B cell (primary cell): ENCODE measurements around the gene RGS2. TPM values are rescaled to one million over a fixed set of nuclear protein-coding genes. Genes with fewer than 3 reads are reported as not detected.

ENCODE experiments used
- ATAC-seq: fragments of 200-7000 bp; cut with Tn5 transposase; one replicate; pipeline ENCODE4 v1.10.0; 2021; ENCODE audit warnings: low read depth, mild to moderate bottlenecking, moderate number of reproducible peaks, moderate library complexity
- CTCF ChIA-PET: fragments of 350-600 bp; sonication (Branson Sonifier 250); formaldehyde crosslinking; loops from one replicate; lab custom pipeline; 2021; ENCODE audit warnings: antibody characterized with exemption, inconsistent platforms; lab: Charles Lee
- POLR2A ChIA-PET: fragments of 350-600 bp; sonication (Branson Sonifier 250); formaldehyde crosslinking; loops from one replicate; lab custom pipeline; 2021; ENCODE audit warnings: antibody characterized with exemption; lab: Charles Lee
- DNase-seq: peaks from one replicate; pipeline ENCODE4 v3.0.0; 2013
- H2AFZ ChIP-seq: 2 replicates; pipeline ENCODE4 v1.6.1; 2012; ENCODE audit warnings: mild to moderate bottlenecking, low read depth, low read length; ENCODE audit not compliant: insufficient read depth, poor library complexity, severe bottlenecking
- H3K27ac ChIP-seq, 2 donors: 1 replicate in 1 of 2; 2 replicates in 1 of 2; pipeline ENCODE4 v1.5.1; 2012 to 2013; ENCODE audit warnings: low read length in 2 of 2, mild to moderate bottlenecking in 2 of 2, moderate library complexity in 1 of 2
- H3K27me3 ChIP-seq, 4 experiments: fragments of 200-600 bp in 1 of 4; sonication (generic) in 1 of 4; replicated peaks in 1 of 4; 1 replicate in 2 of 4; 2 replicates in 2 of 4; pipeline versions ENCODE4 v1.6.1 to v1.7.0; 2013 to 2016; ENCODE audit warnings: low read length in 3 of 4, mild to moderate bottlenecking in 2 of 4, mixed read lengths in 1 of 4, moderate library complexity in 1 of 4; ENCODE audit not compliant: insufficient read depth in 4 of 4, control insufficient read depth in 3 of 4; ENCODE audit errors: control extremely low read depth in 1 of 4
- H3K36me3 ChIP-seq, 2 experiments: replicated peaks in 1 of 2; 1 replicate in 1 of 2; 2 replicates in 1 of 2; pipeline versions ENCODE4 v1.6.1 to v1.7.1; 2013; ENCODE audit warnings: low read length in 1 of 2; ENCODE audit not compliant: insufficient read depth in 2 of 2, control insufficient read depth in 1 of 2; ENCODE audit errors: control extremely low read depth in 1 of 2, extremely low read depth in 1 of 2
- H3K4me1 ChIP-seq, 2 donors: fragments of 200-600 bp in 1 of 2; sonication (generic) in 1 of 2; 1 replicate in 1 of 2; 2 replicates in 1 of 2; pipeline versions ENCODE4 v1.5.1 to v1.6.1; 2013 to 2017; ENCODE audit warnings: low read length in 2 of 2; ENCODE audit not compliant: control insufficient read depth in 2 of 2, insufficient read depth in 2 of 2
- H3K4me2 ChIP-seq: replicated peaks from 2 replicates; pipeline ENCODE3; 2012; ENCODE audit warnings: mild to moderate bottlenecking, low read depth, low read length; ENCODE audit not compliant: poor library complexity, severe bottlenecking
- H3K4me3 ChIP-seq, 5 experiments: fragments of 200-600 bp in 1 of 5; sonication (generic) in 1 of 5; 1 replicate in 3 of 5; 2 replicates in 2 of 5; pipeline versions ENCODE4 v1.5.1 to v1.7.0; 2011 to 2016; ENCODE audit warnings: low read length in 4 of 5, mild to moderate bottlenecking in 4 of 5, low read depth in 2 of 5, control low read depth in 1 of 5, moderate library complexity in 1 of 5; ENCODE audit not compliant: insufficient read depth in 1 of 5; ENCODE audit errors: control extremely low read depth in 1 of 5, extremely low read depth in 1 of 5
- H3K79me2 ChIP-seq: fragments of 200-600 bp; sonication (generic); one replicate; pipeline ENCODE4 v1.6.0; 2016; ENCODE audit warnings: low read length; ENCODE audit not compliant: control insufficient read depth, insufficient read depth
- H3K9ac ChIP-seq: fragments of 200-600 bp; sonication (generic); 2 replicates; pipeline ENCODE4 v1.6.1; 2017; ENCODE audit warnings: mild to moderate bottlenecking, low read length, moderate library complexity
- H3K9me3 ChIP-seq, 3 donors: one replicate each; pipeline versions ENCODE4 v1.6.1 to v1.7.1; 2013; ENCODE audit warnings: low read length in 2 of 3; ENCODE audit not compliant: control insufficient read depth in 2 of 3, insufficient read depth in 1 of 3; ENCODE audit errors: control extremely low read depth in 1 of 3
- H4K20me1 ChIP-seq: 2 replicates; pipeline ENCODE4 v1.6.0; 2012; ENCODE audit warnings: mild to moderate bottlenecking, low read length; ENCODE audit not compliant: insufficient read depth, control insufficient read depth, poor library complexity, severe bottlenecking
- H3K27ac Mint-ChIP-seq: one replicate; pipeline ENCODE4 v1.8.0; 2021; ENCODE audit warnings: mixed read lengths
- H3K27me3 Mint-ChIP-seq: one replicate; pipeline ENCODE4 v1.8.0; 2021; ENCODE audit warnings: mixed read lengths
- H3K4me1 Mint-ChIP-seq: one replicate; pipeline ENCODE4 v1.8.0; 2021; ENCODE audit warnings: mixed read lengths
- H3K4me3 Mint-ChIP-seq: one replicate; pipeline ENCODE4 v1.8.0; 2021; ENCODE audit warnings: mixed read lengths
- H3K9me3 Mint-ChIP-seq: one replicate; pipeline ENCODE4 v1.8.0; 2022; ENCODE audit warnings: mixed read lengths; ENCODE audit not compliant: insufficient read depth
- EZH2 ChIP-seq: IDR thresholded peaks from 2 replicates; pipeline ENCODE4 v1.6.1; 2012; ENCODE audit warnings: borderline replicate concordance, low read depth, mild to moderate bottlenecking, moderate library complexity, low read length; ENCODE audit not compliant: insufficient read depth, poor library complexity, severe bottlenecking
- WGBS: methylation state at CpG from one replicate; pipeline ENCODE4 v1.1.5; 2013; ENCODE audit warnings: missing lambda C conversion rate; ENCODE audit not compliant: insufficient coverage; 5-methylcytosine and 5-hydroxymethylcytosine counted together
- intact Hi-C: fragments of 100-400 bp; cut with micrococcal nuclease; formaldehyde crosslinking; loops from one replicate; pipeline ENCODE4 v1.10.0; 2022
- polyA plus RNA-seq: library from polyadenylated mRNA; depleted of rRNA; stranded (reverse); fragments of >200 nt; gene quantifications from 2 replicates; pipeline ENCODE4 v1.2.3, GENCODE V29; 2012
- total RNA-seq, 2 donors: library from RNA; stranded (reverse); fragments of 120-200 nt in 1 of 2; gene quantifications; 1 replicate in 1 of 2; 2 replicates in 1 of 2; pipeline versions ENCODE4 v1.2.3 to v1.2.4, GENCODE V29; 2013 to 2022
- TF ChIP-seq, protein P1 (sequence below): fragments of 200-600 bp; IDR thresholded peaks from one replicate; pipeline ENCODE4 v1.8.0; 2022; ENCODE audit warnings: antibody characterized with exemption, mild to moderate bottlenecking

The RGS2 gene
- total and polyA plus RNA-seq, 2 donors (not counting 1 experiment from before 2014, with no cell fraction given), result 232 to 247 TPM

- Mint-ChIP-seq H3K4me3 (no peak overlapping the region), H3K27me3 (no peaks in the 10 kb centered on the region), H3K27ac (no peak overlapping the region), H3K9me3 (no peaks in the 10 kb centered on the region), H3K4me1 (peaks cover 19% of the 10 kb centered on the region)
- intact Hi-C loops, result no loop called here
- TF ChIP-seq, protein P1, sequence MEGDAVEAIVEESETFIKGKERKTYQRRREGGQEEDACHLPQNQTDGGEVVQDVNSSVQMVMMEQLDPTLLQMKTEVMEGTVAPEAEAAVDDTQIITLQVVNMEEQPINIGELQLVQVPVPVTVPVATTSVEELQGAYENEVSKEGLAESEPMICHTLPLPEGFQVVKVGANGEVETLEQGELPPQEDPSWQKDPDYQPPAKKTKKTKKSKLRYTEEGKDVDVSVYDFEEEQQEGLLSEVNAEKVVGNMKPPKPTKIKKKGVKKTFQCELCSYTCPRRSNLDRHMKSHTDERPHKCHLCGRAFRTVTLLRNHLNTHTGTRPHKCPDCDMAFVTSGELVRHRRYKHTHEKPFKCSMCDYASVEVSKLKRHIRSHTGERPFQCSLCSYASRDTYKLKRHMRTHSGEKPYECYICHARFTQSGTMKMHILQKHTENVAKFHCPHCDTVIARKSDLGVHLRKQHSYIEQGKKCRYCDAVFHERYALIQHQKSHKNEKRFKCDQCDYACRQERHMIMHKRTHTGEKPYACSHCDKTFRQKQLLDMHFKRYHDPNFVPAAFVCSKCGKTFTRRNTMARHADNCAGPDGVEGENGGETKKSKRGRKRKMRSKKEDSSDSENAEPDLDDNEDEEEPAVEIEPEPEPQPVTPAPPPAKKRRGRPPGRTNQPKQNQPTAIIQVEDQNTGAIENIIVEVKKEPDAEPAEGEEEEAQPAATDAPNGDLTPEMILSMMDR, result no peak
- TF ChIP-seq EZH2, result no peak
- ATAC-seq, result no peak
- CTCF ChIA-PET, result interaction anchor here (1.8 kb wide), 1 partner anchor 8 kb away, joined by 6 read pairs; no protein-coding TSS in a partner anchor
- POLR2A ChIA-PET, result no interaction called here
- no CpG with 5 or more reads among the region's 1 CpG for WGBS
- Histone ChIP-seq H3K9ac (no peak overlapping the region), H4K20me1 (no peaks in the 10 kb centered on the region), H3K4me1 (peaks cover 6% of the 10 kb centered on the region in 2 donors), H3K27ac (no peak overlapping the region), H3K79me2 (no peaks in the 10 kb centered on the region), H3K36me3 (no peaks in the 10 kb centered on the region), H3K4me2 (no peak overlapping the region), H3K9me3 (no peaks in the 10 kb centered on the region), H3K27me3 (no peaks in the 10 kb centered on the region), H3K4me3 (no peak overlapping the region), H2AFZ (no peak overlapping the region)
- no peak for DNase-seq
Observed at GRCh38 chr1:192814805-192815204, 6.0 kb downstream of the RGS2 start.

DNA sequence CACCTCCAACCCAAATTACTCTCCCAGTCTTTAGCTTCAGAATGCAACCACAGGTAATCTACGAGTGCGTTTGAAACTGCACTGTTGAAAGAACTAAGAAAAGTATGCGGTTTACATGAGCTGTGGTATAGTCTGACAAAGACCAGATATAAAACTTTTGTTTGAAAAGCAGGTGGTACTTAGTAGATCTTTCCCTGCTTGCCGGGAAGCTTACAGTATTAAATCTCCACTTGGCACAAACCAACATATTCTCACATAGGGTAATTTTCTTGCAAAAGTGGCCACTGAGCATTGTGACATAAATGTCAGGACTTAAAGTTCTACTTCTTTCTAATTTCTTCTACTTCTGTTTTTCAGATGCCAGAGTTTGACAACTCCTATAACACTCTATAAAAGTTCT, 8.4 kb downstream of the RGS2 start:
- no peak for ATAC-seq
- no peak overlapping the region for H3K27ac Mint-ChIP-seq
- no CpG with 5 or more reads among the region's 4 CpGs for WGBS
- no peaks in the 10 kb centered on the region for H4K20me1 ChIP-seq
- no peaks in the 10 kb centered on the region for H3K4me1 ChIP-seq
- no peaks in the 10 kb centered on the region for H3K27me3 ChIP-seq
- peaks cover 5% of the 10 kb centered on the region for H3K27me3 Mint-ChIP-seq
- no peak overlapping the region for H3K4me3 Mint-ChIP-seq
- ChIA-PET CTCF (no interaction called here), POLR2A (no interaction called here)
- no peaks in the 10 kb centered on the region for H3K36me3 ChIP-seq
- H3K9ac ChIP-seq, result no peak overlapping the region
- no peaks in the 10 kb centered on the region for H3K9me3 Mint-ChIP-seq
- no peaks in the 10 kb centered on the region for H3K79me2 ChIP-seq
- intact Hi-C loops, result no loop called here
- DNase-seq, result no peak
- no peak overlapping the region for H3K27ac ChIP-seq
- H3K4me1 Mint-ChIP-seq, result peaks cover 3% of the 10 kb centered on the region
- no peak overlapping the region for H2AFZ ChIP-seq
- H3K4me2 ChIP-seq, result no peak overlapping the region
- TF ChIP-seq EZH2, result no peak
- TF ChIP-seq, protein P1, result no peak
- H3K9me3 ChIP-seq, result no peaks in the 10 kb centered on the region
- H3K4me3 ChIP-seq, result no peak overlapping the region
